Mammary epithelial cell (primary cell): ENCODE data around the gene CENPK.

ENCODE experiments used
- EZH2 ChIP-seq: IDR thresholded peaks from 2 replicates; pipeline ENCODE4 v1.6.1; 2012; ENCODE audit warnings: low read length, inconsistent platforms, borderline replicate concordance
- TF ChIP-seq, protein P1 (sequence below), 2 donors: IDR thresholded peaks in 1 of 2; conservative IDR thresholded peaks in 1 of 2; 2 replicates each; pipeline ENCODE4 v1.5.1; 2011 to 2012; ENCODE audit warnings: inconsistent platforms in 2 of 2, low read length in 2 of 2, mild to moderate bottlenecking in 2 of 2, control low read depth in 1 of 2, low read depth in 1 of 2; ENCODE audit not compliant: insufficient read depth in 1 of 2; ENCODE audit errors: extremely low read depth in 1 of 2

DNA sequence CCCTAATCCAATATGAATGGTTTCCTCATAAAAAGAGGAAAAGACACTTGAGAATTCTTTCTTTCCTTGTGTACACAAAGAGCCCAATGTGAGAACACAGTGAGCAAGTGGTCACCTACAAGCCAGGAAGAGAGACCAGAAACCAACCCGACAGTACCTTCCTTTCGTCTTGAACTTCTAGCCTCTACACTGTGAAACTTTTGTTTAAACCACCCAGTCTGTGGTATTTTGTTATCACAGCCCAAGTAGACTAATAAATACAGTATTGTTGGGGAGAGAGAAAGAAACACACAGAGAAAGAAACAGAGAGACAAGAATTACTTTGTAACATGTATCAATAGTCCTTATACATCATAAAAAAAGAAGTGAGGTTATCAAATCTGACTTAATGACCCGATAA, 37.2 kb downstream of the CENPK start:
- TF ChIP-seq, protein P1, sequence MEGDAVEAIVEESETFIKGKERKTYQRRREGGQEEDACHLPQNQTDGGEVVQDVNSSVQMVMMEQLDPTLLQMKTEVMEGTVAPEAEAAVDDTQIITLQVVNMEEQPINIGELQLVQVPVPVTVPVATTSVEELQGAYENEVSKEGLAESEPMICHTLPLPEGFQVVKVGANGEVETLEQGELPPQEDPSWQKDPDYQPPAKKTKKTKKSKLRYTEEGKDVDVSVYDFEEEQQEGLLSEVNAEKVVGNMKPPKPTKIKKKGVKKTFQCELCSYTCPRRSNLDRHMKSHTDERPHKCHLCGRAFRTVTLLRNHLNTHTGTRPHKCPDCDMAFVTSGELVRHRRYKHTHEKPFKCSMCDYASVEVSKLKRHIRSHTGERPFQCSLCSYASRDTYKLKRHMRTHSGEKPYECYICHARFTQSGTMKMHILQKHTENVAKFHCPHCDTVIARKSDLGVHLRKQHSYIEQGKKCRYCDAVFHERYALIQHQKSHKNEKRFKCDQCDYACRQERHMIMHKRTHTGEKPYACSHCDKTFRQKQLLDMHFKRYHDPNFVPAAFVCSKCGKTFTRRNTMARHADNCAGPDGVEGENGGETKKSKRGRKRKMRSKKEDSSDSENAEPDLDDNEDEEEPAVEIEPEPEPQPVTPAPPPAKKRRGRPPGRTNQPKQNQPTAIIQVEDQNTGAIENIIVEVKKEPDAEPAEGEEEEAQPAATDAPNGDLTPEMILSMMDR (conservative IDR thresholded peaks at IDR 0.05 in 1 of 2, IDR thresholded peaks at IDR 0.05 in 1 of 2; ENCODE audit: extremely low read depth in 1 of 2, insufficient read depth in 1 of 2, low read depth in 1 of 2, low read length in 2 of 2) = no peak
- TF ChIP-seq EZH2 = no peak
